ENCODE data around the gene ARHGEF7.

GRCh38 chr13:111282425-111282824 is 167.3 kb downstream of the ARHGEF7 start:
- TF ChIP-seq CTCF (IDR thresholded peaks at IDR 0.05; ENCODE audit: insufficient read depth, low read depth, low read length) (no peak), EZH2 (IDR thresholded peaks at IDR 0.05; ENCODE audit: insufficient read depth, low read length) (no peak)
